Astrocyte of the spinal cord (primary cell): ENCODE results near the gene ZSCAN29.

Experiments used
- DNase-seq: peaks from one replicate; pipeline ENCODE4 v3.0.0; 2011; ENCODE audit warnings: low read depth, low spot score
- H3K4me3 ChIP-seq: 2 replicates; pipeline ENCODE4 v1.5.1; 2011; ENCODE audit warnings: low read depth, mild to moderate bottlenecking, low read length, moderate library complexity
- in situ Hi-C: cut with HindIII; loops from 2 replicates; pipeline ENCODE4 v1.10.0; 2017; ENCODE audit warnings: low sequenced_read_pairs
- TF ChIP-seq, protein P1 (sequence below): IDR thresholded peaks from 2 replicates; pipeline ENCODE4 v1.5.1; 2012; ENCODE audit warnings: low read depth, mild to moderate bottlenecking, low read length, inconsistent platforms

The ZSCAN29 gene

DNA sequence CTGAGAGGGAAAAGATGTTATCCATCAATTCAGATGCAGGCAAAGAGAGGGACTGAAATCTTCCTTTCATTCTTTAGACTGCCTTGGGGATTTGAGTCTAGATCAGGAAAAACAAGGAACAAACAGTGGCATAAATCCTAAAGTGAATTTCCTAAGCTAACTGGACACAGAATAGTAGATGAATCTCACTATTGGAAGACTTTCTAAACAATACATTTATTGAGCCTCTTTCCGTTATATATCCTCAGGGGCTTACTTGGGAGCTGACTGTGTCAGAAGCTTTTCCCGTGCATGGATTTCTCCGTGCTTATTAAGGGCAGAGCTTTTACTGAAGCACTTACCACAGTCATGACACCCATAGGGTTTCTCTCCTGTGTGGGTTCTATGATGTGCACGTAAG, 10.0 kb downstream of the ZSCAN29 start:
- no peak for DNase-seq
- in situ Hi-C loops, result no loop called here
- no peak overlapping the region for H3K4me3 ChIP-seq
- TF ChIP-seq, protein P1, sequence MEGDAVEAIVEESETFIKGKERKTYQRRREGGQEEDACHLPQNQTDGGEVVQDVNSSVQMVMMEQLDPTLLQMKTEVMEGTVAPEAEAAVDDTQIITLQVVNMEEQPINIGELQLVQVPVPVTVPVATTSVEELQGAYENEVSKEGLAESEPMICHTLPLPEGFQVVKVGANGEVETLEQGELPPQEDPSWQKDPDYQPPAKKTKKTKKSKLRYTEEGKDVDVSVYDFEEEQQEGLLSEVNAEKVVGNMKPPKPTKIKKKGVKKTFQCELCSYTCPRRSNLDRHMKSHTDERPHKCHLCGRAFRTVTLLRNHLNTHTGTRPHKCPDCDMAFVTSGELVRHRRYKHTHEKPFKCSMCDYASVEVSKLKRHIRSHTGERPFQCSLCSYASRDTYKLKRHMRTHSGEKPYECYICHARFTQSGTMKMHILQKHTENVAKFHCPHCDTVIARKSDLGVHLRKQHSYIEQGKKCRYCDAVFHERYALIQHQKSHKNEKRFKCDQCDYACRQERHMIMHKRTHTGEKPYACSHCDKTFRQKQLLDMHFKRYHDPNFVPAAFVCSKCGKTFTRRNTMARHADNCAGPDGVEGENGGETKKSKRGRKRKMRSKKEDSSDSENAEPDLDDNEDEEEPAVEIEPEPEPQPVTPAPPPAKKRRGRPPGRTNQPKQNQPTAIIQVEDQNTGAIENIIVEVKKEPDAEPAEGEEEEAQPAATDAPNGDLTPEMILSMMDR, result no peak

DNA sequence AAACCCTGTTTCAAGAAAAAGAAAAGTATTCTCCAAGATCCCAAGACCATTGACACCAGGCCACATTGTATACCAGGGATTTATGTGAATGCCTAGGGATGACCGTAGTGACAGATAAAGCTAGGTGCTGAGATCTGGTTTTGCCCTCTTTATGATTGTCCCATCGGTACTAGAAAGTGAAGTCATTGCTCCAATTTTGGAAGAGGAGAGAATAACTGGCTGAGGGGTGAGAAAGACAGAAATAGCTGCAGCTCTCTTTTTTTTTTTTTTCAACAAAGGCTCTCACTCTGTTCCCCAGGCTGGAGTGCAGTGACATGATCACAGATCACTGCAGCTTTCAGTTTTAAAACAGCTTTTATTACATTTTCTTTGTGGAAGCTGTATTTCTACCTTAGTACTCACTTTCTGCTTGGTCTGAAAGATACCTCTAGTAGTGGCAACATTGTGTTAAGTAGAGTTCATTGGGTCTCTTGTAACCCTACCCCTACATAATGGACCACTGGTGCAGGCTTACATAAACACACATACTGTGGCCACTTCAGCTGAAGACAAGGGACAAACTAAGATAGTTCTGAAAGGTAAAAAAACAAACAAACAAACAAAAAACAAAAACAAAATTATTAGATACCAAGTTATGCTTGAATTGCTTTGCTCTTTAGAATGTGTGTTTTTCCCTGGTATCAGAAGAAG, 18.0 kb downstream of the ZSCAN29 start:
- in situ Hi-C loops, result no loop called here
- no peak for DNase-seq
- no peak overlapping the region for H3K4me3 ChIP-seq
- TF ChIP-seq, protein P1, result no peak

DNA sequence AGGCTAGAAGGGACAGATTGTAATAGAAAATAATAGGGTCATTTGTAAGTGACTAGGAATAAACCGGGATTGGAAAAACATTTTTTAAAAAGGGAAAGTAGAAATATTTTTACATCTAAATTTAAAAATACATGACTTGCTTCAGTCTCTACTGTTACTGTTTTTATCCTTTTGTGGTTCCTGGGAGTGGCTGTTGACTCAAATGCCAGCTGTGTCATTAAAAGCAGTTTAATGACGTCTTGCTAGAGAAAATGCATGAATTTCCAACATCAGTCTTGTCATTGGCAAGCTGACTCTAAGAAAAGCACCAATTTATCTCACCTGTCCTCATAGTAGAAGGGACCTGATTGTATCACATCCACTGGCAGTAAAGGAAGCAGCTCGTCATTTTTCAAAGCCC, 23.7 kb downstream of the ZSCAN29 start:
- no peak for DNase-seq
- no peak overlapping the region for H3K4me3 ChIP-seq
- in situ Hi-C loops, result no loop called here
- TF ChIP-seq, protein P1, result no peak

DNA sequence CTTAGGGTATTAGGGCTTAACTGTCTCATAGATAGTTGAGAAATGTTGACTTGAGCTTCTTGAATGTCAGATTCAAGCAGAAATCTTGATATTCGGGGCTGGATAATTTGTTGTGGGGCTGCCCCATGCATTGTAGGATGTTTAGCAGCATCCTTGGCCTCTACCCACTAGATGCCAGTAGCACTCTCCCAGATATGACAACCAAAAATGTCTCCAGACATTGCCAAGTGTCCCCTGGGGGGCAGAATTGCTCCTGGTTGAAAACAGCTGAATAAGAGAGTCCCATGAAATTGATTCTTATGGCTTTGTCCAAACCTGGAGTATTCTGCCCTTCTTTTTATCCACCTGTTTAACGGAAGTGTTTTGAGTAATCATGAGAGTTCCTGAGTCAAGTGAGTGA, 24.5 kb downstream of the ZSCAN29 start:
- in situ Hi-C loops, result no loop called here
- no peak overlapping the region for H3K4me3 ChIP-seq
- TF ChIP-seq, protein P1, result no peak
- no peak for DNase-seq

DNA sequence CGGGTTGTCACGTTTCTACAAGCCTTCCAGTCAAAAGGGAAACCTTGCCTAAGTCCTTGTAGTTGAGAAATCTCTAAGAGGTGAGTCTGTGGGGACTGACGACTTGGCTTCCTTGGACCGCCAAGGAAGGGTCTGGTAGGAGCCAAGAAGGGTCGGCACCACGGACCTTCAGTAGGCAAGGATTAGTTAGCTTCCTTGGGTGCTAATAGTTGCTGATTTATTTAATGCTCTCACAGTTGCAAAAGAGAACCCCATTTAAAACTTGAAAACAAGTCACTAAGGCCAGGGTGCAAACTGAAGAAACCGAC, 40.1 kb downstream of the ZSCAN29 start:
- TF ChIP-seq, protein P1, result no peak
- no peak for DNase-seq
- in situ Hi-C loops, result no loop called here
- H3K4me3 ChIP-seq, result peak overlapping the region; percentile 72

DNA sequence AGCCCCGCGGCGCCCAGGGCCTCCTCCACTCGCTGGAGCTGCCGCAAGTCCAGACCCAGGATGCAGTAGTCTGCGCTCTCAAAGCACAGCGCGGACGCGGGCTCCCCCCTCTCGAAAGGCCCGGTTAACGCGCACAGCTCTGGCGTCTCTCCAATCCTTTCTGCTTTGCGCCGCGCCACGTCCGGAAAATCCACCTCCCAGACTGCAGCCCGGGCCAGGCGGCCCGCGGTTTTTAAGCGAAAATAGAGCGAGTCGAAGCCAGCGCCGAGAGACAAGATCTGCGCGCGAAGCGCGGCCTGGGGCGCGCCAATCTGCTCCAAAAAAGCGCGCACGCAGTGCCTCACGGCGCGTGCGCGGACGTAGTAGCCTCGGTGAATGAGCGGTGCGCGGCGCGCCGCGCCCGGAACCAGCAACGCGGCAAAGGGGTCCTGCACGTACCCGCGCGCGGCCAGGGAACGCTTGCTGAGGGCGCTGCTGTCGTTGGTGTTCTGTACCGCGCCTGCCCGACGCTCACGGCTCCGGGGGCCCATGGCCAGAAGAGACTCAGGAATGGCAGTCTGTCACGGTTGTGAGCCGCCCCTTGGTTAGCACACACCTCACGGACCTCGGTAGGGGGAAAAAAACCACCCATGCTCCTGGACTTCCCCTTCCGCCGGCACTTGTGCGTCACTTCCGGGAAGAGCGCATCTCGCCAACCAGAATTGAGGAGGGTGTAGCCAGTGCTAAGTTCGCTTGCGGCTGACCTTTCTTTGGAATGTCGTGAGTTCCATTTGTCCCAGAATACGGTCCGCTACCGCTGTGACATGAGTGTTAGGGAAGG, 40.7 kb downstream of the ZSCAN29 start, which contains the start of gene LCMT2:
TSS of gene LCMT2 (minus strand) at position 614 of the 820 bp plus-strand sequence. CDS start at position 530, 84 bp downstream.
- TF ChIP-seq, protein P1, result no peak
- in situ Hi-C loops, result no loop called here
- H3K4me3 ChIP-seq, result peak within 1 kb of the TSS; percentile 72
- DNase-seq, result peak; percentile 94
